Peyer's patch (tissue), 4 donors: ENCODE measurements around the gene MT1M.
A peak's percentile ranks its signal among the peaks of the same experiment; 100 is the strongest.

Source experiments
- POLR2A ChIP-seq, 2 donors: fragments of 450-650 bp; IDR thresholded peaks; one replicate each; pipeline ENCODE4 v1.5.1; 2017; ENCODE audit warnings: antibody characterized with exemption in 2 of 2, mild to moderate bottlenecking in 2 of 2, moderate library complexity in 2 of 2
- TF ChIP-seq, protein P1 (sequence below), 6 experiments: fragments of 450-650 bp in 4 of 6; fragments of 200-600 bp in 2 of 6; sonication (generic) in 1 of 6; IDR thresholded peaks; one replicate each; pipeline ENCODE4 v1.5.1; 2017 to 2019; ENCODE audit warnings: antibody characterized with exemption in 6 of 6, mild to moderate bottlenecking in 3 of 6, moderate library complexity in 1 of 6

DNA sequence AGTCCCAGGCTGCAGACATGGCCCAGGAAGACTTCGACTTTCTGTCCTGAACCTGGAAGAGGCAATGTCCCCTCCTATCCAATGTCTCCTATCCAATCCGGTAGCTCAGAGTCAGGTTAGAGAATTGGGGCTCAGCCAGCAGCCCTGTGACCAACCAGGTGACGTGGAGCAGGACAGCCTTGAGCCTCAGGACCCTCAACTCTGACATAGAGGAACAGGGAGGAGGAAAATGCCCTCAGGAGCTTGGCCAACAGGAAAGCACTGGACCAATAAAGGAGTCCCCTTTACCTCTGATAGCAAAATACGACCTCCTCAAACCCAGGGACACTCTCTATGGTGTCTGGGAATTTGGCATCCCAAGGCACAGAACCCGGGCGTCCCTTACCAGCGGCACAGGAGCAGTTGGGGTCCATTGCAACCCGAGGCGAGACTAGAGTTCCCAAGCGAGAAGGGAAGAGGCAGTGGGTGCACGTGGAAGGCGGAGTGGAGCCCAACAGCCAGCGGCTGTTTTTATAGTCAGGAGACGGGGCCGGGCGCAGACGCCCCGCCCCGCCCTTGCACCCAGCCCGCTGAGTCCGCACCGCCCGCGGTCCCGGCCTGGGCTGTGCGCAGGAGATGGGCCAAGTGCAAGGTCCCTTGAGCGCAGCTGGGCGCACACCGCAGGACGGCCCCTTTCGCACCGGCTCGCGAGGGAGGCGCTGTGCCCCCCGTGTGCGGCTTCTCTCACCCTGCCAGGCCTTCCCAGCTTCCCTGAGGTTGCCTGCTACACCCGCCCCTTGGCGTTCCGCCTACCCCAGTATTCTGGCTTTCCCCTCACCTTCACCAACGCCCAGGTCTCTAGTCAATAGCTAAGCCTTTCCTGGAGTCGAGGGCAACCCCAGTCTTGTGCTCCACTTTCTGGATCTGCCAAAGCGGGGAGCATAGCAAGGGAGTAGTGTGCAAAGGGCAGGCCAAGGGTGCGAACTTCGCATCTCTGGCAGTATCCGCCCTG lies 35.4 kb downstream of the MT1M start, which contains the start of gene MT1G:
- TF ChIP-seq, protein P1, sequence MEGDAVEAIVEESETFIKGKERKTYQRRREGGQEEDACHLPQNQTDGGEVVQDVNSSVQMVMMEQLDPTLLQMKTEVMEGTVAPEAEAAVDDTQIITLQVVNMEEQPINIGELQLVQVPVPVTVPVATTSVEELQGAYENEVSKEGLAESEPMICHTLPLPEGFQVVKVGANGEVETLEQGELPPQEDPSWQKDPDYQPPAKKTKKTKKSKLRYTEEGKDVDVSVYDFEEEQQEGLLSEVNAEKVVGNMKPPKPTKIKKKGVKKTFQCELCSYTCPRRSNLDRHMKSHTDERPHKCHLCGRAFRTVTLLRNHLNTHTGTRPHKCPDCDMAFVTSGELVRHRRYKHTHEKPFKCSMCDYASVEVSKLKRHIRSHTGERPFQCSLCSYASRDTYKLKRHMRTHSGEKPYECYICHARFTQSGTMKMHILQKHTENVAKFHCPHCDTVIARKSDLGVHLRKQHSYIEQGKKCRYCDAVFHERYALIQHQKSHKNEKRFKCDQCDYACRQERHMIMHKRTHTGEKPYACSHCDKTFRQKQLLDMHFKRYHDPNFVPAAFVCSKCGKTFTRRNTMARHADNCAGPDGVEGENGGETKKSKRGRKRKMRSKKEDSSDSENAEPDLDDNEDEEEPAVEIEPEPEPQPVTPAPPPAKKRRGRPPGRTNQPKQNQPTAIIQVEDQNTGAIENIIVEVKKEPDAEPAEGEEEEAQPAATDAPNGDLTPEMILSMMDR (IDR thresholded peaks at IDR 0.05), result no peak
- TF ChIP-seq POLR2A (IDR thresholded peaks at IDR 0.05), result peak; percentile 57 to 85
